ENCODE results near the gene SORL1-AS1.
"Not testable (repeated sequence)": the region's sequence is repeated elsewhere in the genome, so short reads cannot be mapped to it uniquely, and the experiment has no call there.

DNA sequence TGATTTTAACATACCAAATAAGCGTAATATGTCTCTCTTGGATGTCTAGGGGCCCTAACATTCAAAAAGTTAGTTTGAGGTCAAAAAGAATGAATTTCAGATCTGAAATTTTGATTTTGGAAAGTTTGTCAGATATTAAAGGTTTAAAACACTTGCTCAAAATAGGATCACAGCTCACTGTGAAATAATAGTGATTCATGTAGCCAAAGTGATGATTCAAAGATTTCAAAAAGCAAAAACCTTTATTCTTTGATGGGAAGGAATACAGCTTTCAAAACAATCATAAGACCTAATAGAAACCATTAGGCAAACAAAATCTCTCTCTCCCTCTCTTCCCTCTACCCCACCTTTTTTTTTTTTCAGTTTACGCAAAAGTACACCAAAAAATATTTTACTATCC lies 42.7 kb downstream of the SORL1-AS1 start:
- TF ChIP-seq, protein P1, sequence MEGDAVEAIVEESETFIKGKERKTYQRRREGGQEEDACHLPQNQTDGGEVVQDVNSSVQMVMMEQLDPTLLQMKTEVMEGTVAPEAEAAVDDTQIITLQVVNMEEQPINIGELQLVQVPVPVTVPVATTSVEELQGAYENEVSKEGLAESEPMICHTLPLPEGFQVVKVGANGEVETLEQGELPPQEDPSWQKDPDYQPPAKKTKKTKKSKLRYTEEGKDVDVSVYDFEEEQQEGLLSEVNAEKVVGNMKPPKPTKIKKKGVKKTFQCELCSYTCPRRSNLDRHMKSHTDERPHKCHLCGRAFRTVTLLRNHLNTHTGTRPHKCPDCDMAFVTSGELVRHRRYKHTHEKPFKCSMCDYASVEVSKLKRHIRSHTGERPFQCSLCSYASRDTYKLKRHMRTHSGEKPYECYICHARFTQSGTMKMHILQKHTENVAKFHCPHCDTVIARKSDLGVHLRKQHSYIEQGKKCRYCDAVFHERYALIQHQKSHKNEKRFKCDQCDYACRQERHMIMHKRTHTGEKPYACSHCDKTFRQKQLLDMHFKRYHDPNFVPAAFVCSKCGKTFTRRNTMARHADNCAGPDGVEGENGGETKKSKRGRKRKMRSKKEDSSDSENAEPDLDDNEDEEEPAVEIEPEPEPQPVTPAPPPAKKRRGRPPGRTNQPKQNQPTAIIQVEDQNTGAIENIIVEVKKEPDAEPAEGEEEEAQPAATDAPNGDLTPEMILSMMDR (IDR thresholded peaks at IDR 0.05; ENCODE audit: low read depth, low read length), result not testable (repeated sequence)
- not testable (repeated sequence) for TF ChIP-seq EZH2phosphoT487 (IDR thresholded peaks at IDR 0.05; ENCODE audit: low read depth)

All from OCI-LY3 (cell line).